DMS79 (cell line): ENCODE results near the gene AGAP5.
A peak's percentile ranks its signal among the peaks of the same experiment; 100 is the strongest.
"Not testable (repeated sequence)": the region's sequence is repeated elsewhere in the genome, so short reads cannot be mapped to it uniquely, and the experiment has no call there.

ENCODE experiments used
- DNase-seq: peaks from one replicate; lab custom pipeline; 2025; lab: John Stamatoyannopoulos, UW

Gene AGAP5

DNA sequence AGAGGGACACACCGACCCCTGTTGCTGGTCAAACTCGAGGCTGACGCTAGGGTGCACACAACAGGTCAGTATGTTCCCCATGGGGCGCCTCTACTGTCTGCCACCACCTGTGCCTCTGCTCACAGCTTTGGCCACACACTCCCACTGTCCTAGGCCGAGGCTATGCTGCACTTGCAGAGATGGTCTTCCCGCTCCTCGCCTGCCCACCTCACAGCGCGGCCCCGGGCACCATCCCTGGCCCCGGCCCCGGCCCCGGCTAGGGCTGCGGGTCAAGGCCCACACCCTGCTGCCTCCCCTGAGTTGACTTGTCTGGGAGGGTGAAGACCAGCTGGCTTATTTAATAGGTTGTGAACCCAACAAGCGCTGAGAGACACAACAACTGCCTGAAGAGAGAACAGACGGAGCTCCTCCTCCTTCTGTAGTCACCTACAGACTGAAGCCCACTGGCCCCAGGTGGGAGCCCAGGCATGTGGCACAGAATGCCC, at the start of gene AGAP5:
TSS of gene AGAP5 (minus strand) at position 435 of the 485 bp plus-strand sequence. CDS start at position 81, 354 bp downstream.
- not testable (repeated sequence) for DNase-seq

DNA sequence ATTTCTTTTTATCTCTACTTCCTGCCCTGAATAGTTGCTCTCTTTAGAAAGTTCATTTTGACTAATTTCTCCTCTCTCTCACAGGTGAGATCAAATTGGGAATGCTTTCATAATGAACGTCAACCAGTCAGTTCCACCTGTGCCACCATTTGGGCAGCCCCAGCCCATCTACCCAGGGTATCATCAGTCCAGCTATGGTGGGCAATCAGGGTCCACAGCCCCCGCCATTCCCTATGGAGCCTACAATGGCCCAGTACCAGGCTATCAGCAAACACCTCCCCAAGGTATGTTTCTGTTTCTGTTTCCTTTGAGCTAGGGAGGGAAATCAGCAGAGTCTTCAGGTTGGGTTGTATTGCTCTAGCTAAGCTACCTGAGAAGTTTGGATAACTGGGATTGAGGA, 48.8 kb upstream of the AGAP5 start:
- DNase-seq, result no peak

DNA sequence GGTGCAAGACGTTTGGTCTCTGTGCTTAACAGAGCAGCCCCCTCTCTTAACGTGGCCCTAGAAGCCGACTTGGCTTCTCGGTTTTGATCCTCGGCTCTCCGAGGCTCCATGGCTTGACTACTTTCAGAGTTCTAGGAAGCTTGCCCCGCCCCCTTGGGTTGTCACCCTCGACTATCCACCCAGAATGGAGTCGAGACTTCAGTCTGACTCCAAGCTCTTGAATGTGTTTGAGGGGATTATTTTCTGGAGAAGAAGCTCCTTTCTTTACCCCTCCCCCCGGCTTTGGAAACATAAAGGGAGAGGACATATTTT, 46.7 kb upstream of the AGAP5 start:
- DNase-seq, result peak; percentile 3

DNA sequence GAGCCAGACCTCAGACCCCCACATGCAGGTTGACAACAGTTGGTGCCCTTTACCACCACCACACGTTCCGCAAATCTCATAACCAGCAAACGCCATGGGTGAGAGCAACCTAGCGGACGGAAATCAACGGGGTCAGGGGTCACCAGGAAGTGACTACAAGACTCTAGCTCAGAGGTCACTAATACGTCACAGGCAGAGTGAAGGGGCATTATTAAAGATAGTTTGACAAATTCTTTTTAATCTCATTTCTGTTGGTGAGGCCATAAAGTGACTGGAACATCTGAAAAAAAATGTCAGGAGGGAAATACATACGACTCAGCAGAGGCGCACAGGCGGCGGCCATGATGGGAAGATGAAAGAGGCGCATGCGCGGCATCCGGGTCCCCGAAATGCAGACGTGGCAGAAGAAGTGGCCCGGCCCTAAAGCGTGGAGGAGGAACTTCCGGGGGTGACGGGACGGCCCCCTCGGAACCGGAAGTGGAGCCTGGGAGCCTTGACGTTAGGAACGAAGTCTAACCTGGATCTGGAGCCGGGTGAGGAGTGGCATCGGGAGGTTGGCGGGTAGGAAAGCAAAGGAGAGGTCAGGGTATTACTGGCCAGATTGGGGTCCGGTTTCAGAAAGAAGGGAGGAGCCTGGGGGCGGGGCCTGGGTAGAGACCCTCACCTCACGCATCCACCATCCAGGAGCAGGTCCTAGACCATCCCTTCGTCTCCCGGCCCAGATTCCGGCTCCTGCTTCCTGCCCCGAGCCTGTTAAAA, 46.2 kb upstream of the AGAP5 start, which contains the start of gene SEC24C:
TSS of gene SEC24C (plus strand) at position 468 of the 759 bp plus-strand sequence. CDS start 2,461 bp downstream, outside the sequence.
- DNase-seq, result peak; percentile 80

DNA sequence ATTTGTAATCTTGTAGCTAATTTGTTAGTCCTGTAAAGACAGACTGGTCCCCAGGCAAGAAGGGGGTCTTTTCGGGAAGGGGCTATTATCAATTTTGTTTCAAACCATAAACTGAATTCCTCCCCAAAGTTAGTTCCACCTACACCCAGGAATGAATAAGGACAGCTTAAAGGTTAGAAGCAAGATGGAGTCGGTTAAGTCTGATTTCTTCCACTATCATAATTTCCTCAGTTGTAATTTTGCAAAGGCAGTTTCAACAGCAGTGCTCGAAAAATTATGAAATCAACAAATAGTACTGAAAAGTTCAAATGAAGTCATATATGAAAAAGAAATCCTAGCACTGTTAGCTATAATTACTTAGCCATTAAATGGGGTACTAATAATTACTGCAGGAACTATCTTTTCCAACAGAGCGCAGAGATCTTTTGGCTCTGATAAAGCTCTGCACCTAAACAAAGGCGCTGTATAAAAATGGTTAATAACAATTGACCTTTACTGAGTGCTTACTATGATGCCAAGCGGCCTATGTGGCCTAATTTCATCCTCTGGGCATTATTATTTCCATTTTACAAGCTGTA, 45.5 kb upstream of the AGAP5 start:
- no peak for DNase-seq

DNA sequence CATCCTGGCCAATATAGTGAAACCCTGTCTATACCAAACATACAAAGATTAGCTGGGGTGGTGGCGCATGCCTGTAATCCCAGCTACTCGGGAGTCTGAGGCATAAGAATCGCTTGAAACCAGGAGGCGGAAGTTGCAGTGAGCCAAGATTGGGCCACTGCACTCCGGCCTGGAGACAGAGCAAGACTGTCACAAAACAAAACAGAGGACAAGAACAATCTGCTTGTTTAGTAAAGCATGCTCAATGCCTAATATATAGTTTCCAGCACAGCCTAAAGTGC, 44.5 kb upstream of the AGAP5 start:
- DNase-seq, result no peak

DNA sequence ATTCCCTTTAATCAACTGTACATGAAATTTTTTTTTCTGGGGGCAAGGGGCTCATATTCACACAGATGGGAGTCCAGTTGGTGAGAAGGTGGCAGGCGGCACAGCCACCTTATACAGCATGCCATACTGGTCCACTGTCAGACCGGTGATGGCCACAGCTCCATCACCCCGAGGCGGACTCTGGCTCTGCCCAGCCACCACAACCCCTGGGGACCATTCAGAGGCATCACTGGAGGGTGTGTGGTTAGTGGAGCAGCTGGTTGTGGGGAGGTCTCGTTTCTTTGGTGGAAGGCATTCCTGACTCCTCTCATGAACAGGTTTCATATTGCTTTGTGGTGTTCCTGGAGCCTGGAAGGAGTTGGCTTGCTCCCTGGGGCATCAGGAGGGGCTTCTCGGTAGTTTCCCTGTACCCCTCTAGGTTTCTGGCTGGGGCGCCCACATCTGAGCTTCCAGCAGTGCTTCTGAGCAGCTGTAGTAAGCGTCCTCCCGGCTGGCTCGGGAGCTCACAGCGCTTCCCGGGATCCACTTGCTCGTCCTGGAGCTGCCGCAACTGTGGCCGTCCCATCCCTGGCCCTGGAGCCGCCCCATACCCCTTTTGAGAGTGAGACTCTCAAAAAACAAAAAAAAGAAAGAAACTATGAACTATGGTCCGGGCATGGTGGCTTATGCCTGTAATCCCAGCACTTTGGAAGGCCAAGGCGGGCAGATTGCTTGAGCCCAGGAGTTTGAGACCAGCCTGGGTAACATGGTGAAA, 42.8 kb upstream of the AGAP5 start:
- not testable (repeated sequence) for DNase-seq

DNA sequence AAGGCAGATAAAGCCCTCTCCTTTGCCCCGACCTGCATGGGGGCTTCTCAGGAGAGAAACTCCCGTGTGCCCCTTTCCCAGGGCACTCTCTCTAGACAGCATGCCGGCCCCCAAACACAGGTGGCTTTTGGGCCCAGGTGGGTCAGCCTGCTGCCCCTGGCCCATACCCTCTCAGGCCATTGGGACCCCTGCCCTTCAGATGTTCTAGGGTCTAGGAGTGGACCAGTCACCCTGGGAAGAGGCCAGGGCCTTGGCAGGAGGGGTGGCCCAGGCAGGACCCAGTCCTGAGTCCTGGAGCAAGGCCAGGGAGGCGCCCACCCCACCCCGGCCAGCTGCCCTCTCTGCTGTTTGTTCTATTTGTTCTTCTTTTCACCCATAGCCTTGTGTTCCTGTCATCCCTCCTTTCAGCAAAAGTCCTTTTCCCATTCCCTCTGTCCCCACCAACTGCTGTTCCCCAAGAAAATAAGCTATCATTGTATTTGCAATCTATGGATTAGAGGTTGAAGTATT, 36.9 kb upstream of the AGAP5 start:
- DNase-seq, result no peak

DNA sequence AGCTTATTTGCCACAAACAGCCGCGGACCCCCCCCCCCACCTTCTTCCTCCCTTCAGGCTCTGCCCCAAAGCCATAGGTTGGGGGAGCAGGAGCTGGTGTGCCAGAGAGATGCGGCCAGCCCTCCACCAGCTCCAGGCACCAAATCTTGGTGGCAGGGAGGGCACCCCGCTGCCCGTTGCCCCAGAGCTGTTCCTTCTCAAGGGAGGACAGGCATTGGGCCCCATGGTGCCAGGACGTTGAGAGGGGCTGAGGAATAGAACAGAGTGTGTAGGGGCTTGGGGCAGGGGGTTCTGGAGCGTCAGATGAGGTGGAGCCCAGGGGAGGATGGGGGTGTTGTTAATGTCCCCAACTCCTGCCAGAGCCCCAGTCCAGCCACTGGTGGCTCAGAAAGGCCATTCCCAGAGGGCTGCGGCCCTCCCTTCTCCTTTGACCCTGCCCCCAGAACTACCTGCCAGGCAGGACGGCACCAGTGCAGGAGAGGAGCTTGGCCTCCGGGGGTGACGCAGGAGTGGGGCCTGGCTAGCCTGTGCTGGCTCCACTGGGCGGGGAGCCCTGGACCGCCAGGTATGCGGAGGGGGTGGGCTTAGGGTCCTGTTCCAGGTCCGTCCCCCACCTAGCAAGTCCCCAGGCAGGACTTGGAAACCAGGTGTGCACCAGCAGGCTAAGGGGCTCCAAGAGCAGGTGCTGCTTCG, 36.3 kb upstream of the AGAP5 start:
- no peak for DNase-seq

DNA sequence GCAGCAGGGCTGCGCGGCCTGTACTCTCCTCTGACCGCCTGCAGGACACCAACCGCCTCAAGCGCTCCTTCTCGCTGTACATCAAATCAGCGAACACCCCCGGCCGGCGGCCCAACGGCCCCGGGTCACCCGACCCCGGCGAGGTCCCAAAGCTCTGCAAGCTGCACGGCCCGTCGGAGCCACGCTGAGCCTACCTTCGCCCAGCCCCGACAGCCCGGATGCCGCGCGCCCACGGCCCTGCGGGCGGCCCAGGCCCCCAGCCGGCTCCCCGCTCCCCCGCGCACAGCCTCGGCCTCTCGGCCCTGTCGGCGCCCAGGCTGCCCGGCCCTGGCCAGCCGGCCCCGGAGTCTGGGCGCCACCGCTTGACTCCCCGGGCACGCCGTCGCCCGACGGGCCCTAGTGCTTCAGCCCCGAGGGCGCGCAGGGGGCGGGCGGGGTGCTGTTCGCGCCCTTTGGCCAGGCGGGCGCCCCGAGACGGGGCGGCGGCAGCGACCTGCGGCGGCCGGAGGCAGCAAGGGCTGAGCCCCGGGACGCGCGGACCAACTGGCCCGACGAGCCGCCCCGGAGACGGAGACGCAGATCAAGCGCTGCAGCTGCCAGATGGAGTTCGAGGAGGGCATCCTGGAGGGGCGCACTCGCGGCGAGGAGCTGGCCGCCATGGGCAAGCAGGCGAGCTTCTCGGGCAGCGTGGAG, 35.2 kb upstream of the AGAP5 start:
- no peak for DNase-seq

DNA sequence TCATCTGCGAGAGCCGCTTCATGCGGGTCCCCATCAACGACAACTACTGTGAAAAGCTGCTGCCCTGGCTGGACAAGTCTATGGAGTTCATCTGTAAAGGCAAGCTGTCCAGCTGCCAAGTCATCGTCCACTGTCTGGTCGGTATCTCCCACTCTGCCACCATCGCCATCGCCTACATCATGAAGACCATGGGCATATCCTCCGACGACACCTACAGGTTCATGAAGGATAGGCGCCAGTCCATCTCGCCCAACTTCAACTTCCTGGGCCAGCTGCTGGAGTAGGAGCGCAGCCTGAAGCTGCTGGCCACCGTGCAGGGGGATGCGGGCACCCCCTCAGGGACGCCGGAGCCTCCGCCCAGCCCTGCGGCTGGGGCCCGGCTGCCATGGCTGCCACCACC, 34.5 kb upstream of the AGAP5 start:
- DNase-seq, result no peak

DNA sequence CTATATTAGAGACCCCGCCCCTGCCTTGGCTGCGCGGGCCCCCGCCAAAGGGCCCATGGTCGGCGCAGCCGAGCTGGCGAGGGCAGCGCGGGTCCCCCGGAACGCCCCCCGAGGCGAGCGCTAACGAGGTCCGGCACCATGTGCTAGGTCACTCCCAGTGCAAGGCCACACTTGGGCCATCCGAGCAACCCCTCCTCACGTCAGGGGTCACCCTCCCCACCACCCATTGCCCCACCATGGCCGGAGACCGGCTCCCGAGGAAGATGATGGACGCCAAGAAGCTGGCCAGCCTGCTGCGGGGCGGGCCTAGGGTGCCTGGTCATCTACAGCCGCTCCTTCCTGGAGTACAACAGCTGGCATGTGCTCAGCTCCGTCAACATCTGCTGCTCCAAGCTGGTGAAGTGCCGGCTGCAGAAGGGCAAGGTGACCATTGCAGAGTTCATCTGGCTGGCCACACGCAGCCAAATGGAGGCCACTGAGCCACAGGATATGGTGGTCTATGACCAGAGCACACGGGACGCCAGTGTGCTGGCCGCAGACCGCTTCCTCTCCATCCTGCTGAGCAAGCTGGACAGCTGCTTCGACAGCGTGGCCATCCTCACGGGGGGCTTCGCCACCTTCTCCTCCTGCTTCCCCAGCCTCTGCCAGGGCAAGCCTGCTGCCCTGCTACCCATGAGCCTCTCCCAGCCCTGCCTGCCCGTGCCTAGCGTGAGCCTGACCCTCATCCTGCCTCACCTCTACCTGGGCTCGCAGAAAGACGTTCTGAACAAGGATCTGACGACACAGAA, 33.9 kb upstream of the AGAP5 start:
- DNase-seq, result no peak

DNA sequence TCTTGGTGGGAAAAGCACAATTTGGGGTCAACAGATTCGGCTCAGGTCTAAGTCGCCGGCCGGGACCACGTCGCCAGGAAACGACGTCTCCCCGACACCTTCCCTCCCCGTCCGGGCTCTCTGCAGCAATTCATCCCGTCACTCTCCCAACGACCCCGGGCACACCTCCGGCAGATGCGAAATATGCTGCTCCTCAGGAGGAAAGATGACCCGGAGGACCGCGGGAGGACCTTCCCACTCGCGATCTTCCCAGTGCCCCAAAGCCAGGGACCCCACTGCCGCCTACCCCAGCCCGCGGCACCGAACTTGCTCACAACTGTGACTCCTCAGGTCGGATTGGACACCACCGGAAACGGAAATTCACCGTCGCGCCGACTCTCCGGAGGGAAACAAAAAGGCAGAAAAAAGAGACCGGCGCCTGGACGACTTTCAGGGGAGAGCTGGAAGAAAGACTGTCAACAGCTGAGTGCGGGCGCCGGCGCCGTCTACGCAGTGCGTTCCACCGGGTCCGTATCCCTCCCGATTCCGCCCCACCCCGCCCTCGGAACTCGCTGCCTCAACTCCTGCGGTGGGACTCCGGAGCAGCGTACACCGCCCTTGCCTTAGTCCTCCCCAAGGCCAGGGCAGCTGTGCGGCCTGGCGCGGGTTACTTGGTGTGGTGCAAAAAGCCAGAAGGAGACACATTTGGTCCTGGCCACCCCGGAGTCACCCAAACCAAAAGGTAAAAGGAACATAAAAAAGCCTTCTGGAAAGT, 32.4 kb upstream of the AGAP5 start:
- DNase-seq, result peak; percentile 66

DNA sequence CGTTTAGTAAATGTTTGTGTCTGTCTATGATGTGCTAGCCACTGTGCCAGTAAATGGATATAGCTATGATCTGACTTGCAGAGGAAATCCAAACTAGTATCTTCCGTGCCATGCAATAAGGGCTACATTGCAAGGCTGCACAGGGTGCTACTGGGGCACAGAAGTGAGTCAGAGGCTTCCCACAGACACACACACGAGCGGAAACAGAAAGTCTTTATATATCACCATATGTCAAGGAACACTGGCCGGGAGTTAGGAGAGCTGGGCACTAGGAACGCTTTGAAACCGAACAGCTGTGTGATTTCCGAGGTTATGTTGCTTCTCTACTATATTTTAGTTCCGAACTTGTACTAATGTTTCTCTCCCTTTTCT, 31.9 kb upstream of the AGAP5 start:
- DNase-seq, result not testable (repeated sequence)

DNA sequence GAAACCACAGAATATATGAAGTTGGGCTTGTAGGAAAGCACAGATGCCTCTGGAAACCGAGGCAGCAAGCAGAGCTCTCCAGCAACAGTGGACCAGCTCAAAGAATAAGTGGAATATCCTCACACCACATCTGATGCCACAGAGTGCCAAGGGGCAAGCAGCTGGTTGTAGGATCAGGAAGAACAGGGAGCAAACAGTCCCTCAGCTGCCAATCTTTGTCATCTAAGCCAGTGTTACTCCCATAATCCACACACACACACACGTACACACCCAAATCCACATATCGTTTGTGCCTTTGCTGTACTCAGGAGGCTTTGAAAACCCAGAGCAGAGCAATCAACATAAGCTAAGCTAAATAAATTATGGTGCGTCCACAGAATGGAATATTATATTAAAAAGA, 25.6 kb upstream of the AGAP5 start:
- DNase-seq, result no peak

DNA sequence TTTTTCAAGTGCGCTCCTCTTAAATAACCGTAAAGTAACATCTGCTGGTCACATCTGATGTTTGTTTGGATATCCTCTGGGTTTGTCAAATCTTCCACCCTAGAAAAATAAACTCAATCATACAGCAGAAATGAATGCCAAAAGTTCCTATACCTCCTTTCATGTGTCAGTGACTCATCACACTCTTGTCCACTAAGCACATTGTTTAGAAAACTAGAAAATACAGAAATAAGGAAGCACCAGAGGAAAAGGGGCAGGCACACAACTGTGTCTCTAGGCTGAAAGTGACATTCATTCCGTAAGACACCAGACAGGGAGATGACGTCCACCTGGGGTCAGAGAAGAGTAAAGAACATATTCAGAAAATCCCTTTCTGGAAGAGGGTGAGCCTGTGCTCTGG, 22.7 kb upstream of the AGAP5 start:
- DNase-seq, result not testable (repeated sequence)

DNA sequence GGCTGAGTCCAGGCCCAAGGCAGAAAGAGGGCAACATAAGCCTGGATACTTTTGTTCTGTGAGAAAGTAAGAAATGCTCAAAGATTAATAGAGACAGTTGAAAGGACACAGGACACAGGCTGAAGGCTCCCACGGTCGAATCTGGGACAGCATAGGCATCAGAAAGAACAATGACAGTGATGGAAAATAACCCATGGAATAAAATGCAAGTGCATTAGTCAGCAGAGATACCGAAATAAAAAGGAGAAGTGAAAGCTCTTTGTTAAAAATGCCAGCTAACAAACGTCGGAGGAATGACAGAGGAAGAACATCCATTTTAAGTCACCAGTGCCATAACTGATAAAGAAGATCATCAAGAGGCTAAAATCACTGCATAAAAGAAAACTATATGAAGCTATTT, 19.6 kb upstream of the AGAP5 start:
- DNase-seq, result no peak

DNA sequence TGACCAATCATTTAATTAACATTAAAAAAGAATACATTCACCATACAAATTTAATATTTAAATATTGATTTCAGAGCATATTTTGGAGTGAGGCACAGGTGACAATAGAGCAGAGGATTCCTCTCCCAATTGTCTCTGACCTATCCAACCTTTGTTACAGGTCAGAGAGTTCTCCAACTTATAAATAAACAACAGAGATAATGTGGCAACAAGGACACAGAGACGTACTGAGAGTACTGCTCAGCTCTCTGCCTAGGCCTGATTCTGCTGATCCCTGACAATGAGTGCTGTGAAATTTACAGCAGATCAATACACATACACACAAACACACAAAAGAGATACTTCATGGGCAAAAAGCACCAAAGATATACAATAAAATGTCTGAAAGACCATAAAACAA, 18.3 kb upstream of the AGAP5 start:
- DNase-seq, result no peak

DNA sequence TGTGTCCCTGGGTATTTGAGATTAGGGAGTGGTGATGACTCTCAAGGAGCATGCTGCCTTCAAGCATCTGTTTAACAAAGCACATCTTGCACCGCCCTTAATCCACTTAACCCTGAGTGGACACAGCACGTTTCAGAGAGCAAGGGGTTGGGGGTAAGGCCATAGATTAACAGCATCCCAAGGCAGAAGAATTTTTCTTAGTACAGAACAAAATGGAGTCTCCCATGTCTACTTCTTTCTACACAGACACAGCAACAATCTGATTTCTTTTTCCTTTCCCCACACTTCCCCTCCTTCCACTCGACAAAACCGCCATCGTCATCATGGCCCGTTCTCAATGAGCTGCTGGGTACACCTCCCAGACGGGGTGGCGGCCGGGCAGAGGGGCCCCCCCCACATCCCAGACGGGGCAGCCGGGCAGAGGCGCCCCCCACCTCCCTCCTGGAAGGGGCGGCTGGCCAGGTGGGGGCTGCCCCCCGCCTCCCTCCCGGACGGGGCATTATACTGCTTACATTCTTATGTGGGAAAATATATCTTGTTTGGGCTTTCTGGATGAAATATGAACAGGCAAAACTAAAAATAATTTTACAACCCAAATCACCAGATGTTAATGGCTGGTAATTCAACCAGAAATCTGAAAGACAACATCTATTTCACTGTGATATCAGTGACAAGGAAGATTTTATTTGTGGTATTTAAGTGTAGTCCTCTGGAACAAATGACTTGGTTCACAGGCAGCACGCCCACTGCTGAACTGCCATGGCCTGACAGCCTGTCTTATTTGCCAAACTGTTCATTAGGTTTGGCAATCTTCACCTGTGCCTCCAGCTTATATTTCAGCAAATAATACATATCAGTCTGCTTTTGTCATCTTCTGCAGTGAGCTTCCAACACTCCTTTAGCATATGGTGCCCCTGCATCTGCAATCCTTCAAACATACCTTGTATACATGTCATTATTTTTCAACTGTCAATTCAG, 17.6 kb upstream of the AGAP5 start:
- DNase-seq, result not testable (repeated sequence)
